ENCODE measurements around the gene CSPG4. TPM values are rescaled to one million over a fixed set of nuclear protein-coding genes. Genes with fewer than 3 reads are reported as not detected.

The CSPG4 gene
- total and polyA plus RNA-seq, 5 experiments from 2014 or later: not detected

GRCh38 chr15:75647370-75648155 is 65.1 kb downstream of the CSPG4 start, which contains the start of gene SNX33:
Gene SNX33, plus strand, starts transcription at chr15:75647912. Its CDS starts 1,191 bp downstream, at chr15:75649103.
- peaks cover 11 to 37% (median 33%) of the 10 kb centered on the region in 4 donors for H3K4me1 Mint-ChIP-seq
- peak within 1 kb of the TSS; percentile 79 to 93 (median 87) for H3K4me3 Mint-ChIP-seq
- H3K9me3 Mint-ChIP-seq: no peaks in the 10 kb centered on the region
- POLR2A ChIA-PET: interaction anchor here (0.5 to 2.4 kb wide), 11 partner anchors 9 to 294 kb away, joined by 3 to 13 read pairs (median 6); partner anchors contain the start of genes MAN2C1, SIN3A and SNUPN
- peak in 9 of 10 donors; percentile 12 to 68 (median 48) for DNase-seq
- no peaks in the 10 kb centered on the region for H3K27me3 Mint-ChIP-seq
- no peaks in the 10 kb centered on the region for H3K36me3 Mint-ChIP-seq
- peak within 1 kb of the TSS; percentile 61 to 88 (median 78) for H3K27ac Mint-ChIP-seq
- ATAC-seq: peak; percentile 70 to 83

GRCh38 chr15:75646944-75647364 is 65.7 kb downstream of the CSPG4 start:
- POLR2A ChIA-PET: interaction anchor here (0.5 to 2.4 kb wide), 8 partner anchors 9 to 299 kb away, joined by 4 to 13 read pairs (median 11); partner anchors contain the start of genes MAN2C1, SIN3A and SNUPN
- H3K4me1 Mint-ChIP-seq: peaks cover 12 to 37% (median 33%) of the 10 kb centered on the region in 4 donors
- peak in 3 of 10 donors; percentile 10 to 11 (median 11) for DNase-seq

GRCh38 chr15:75646112-75646943 is 66.3 kb downstream of the CSPG4 start:
- no peak for DNase-seq
- H3K27ac Mint-ChIP-seq: peak overlapping the region in 9 of 10 donors; percentile 31 to 83 (median 78)
- no peaks in the 10 kb centered on the region for H3K9me3 Mint-ChIP-seq
- POLR2A ChIA-PET: interaction anchor here (0.7 to 2.4 kb wide), 6 partner anchors 8 to 299 kb away, joined by 4 to 13 read pairs (median 11); partner anchors contain the start of genes SIN3A and SNUPN
- peaks cover 10 to 32% (median 27%) of the 10 kb centered on the region in 4 donors for H3K4me1 Mint-ChIP-seq
- H3K36me3 Mint-ChIP-seq: peaks cover 0 to 2% (median 0%) of the 10 kb centered on the region in 3 donors
- no peaks in the 10 kb centered on the region for H3K27me3 Mint-ChIP-seq
- peak overlapping the region; percentile 79 to 92 (median 87) for H3K4me3 Mint-ChIP-seq
- no peak for ATAC-seq

More at GRCh38 chr15:75646944-75647364, 65.7 kb downstream of the CSPG4 start:
- Mint-ChIP-seq H3K27me3 (no peaks in the 10 kb centered on the region), H3K4me3 (peak overlapping the region; percentile 79 to 92 (median 87)), H3K36me3 (peaks cover 0 to 2% (median 0%) of the 10 kb centered on the region in 3 donors), H3K9me3 (no peaks in the 10 kb centered on the region), H3K27ac (peak overlapping the region in 9 of 10 donors; percentile 49 to 83 (median 78))
- ATAC-seq: peak; percentile 25 to 31

- no peaks in the 10 kb centered on the region for H3K9me3 Mint-ChIP-seq
- ATAC-seq: no peak
- H3K36me3 Mint-ChIP-seq: peaks cover 0 to 2% (median 0%) of the 10 kb centered on the region in 3 donors
- peak overlapping the region in 1 of 10 donors; percentile 51 for H3K4me3 Mint-ChIP-seq
- H3K27ac Mint-ChIP-seq: peak overlapping the region in 7 of 10 donors; percentile 12 to 67 (median 33)
- H3K27me3 Mint-ChIP-seq: no peaks in the 10 kb centered on the region
- DNase-seq: no peak
- POLR2A ChIA-PET: no interaction called here
- peaks cover 10 to 28% (median 25%) of the 10 kb centered on the region in 4 donors for H3K4me1 Mint-ChIP-seq
These were observed 68.3 kb downstream of the CSPG4 start for GRCh38 chr15:75644376-75644775.

GRCh38 chr15:75641603-75642002 is 71.0 kb downstream of the CSPG4 start:
- no peak for ATAC-seq
- peaks cover 0 to 21% (median 4%) of the 10 kb centered on the region in 3 donors for H3K36me3 Mint-ChIP-seq
- no peaks in the 10 kb centered on the region for H3K9me3 Mint-ChIP-seq
- no peak overlapping the region for H3K4me3 Mint-ChIP-seq
- peak overlapping the region in 7 of 10 donors; percentile 8 to 92 (median 31) for H3K27ac Mint-ChIP-seq
- H3K27me3 Mint-ChIP-seq: no peaks in the 10 kb centered on the region
- no peak for DNase-seq
- POLR2A ChIA-PET: interaction anchor here (0.6 to 7.2 kb wide), 12 partner anchors 9 to 865 kb away, joined by 3 to 207 read pairs (median 8); partner anchors contain the start of genes MAN2C1, SIN3A and SNUPN
- peaks cover 18 to 45% (median 42%) of the 10 kb centered on the region in 4 donors for H3K4me1 Mint-ChIP-seq

- H3K27ac Mint-ChIP-seq: peak overlapping the region; percentile 49 to 99 (median 96)
- H3K4me1 Mint-ChIP-seq: peaks cover 17 to 44% (median 39%) of the 10 kb centered on the region in 4 donors
- no peaks in the 10 kb centered on the region for H3K9me3 Mint-ChIP-seq
- DNase-seq (no peak), ATAC-seq (no peak)
- POLR2A ChIA-PET: interaction anchor here (0.6 to 7.2 kb wide), 13 partner anchors 9 to 273 kb away, joined by 3 to 207 read pairs (median 11); partner anchors contain the start of genes MAN2C1, PTPN9, SIN3A and SNUPN
- H3K27me3 Mint-ChIP-seq: no peaks in the 10 kb centered on the region
- H3K4me3 Mint-ChIP-seq: peak overlapping the region; percentile 89 to 96 (median 94)
- H3K36me3 Mint-ChIP-seq: peaks cover 0 to 24% (median 4%) of the 10 kb centered on the region in 3 donors
These were observed 71.5 kb downstream of the CSPG4 start for GRCh38 chr15:75641179-75641503.

GRCh38 chr15:75640483-75641178 is 72.0 kb downstream of the CSPG4 start:
- Mint-ChIP-seq H3K27ac (peak overlapping the region; percentile 49 to 99 (median 96)), H3K36me3 (peaks cover 0 to 27% (median 4%) of the 10 kb centered on the region in 3 donors), H3K4me3 (peak overlapping the region; percentile 89 to 96 (median 94)), H3K4me1 (peaks cover 19 to 46% (median 44%) of the 10 kb centered on the region in 4 donors), H3K9me3 (no peaks in the 10 kb centered on the region), H3K27me3 (no peaks in the 10 kb centered on the region)
- DNase-seq: peak; percentile 23 to 77 (median 61)
- POLR2A ChIA-PET: interaction anchor here (0.7 to 7.2 kb wide), 30 partner anchors 10 to 1326 kb away, joined by 3 to 207 read pairs (median 5); partner anchors contain the start of genes ARID3B, EDC3, FBXO22 and MAN2C1
- peak; percentile 47 to 48 for ATAC-seq

- H3K27me3 Mint-ChIP-seq: no peaks in the 10 kb centered on the region
- H3K36me3 Mint-ChIP-seq: peaks cover 0 to 27% (median 4%) of the 10 kb centered on the region in 3 donors
- no peaks in the 10 kb centered on the region for H3K9me3 Mint-ChIP-seq
- peak within 1 kb of the TSS; percentile 89 to 96 (median 94) for H3K4me3 Mint-ChIP-seq
- H3K27ac Mint-ChIP-seq: peak within 1 kb of the TSS; percentile 49 to 99 (median 96)
- H3K4me1 Mint-ChIP-seq: peaks cover 19 to 47% (median 45%) of the 10 kb centered on the region in 4 donors
- DNase-seq: peak; percentile 84 to 95 (median 92)
- POLR2A ChIA-PET: interaction anchor here (0.7 to 7.2 kb wide), 33 partner anchors 10 to 1325 kb away, joined by 3 to 207 read pairs (median 5); partner anchors contain the start of genes ARID3B, EDC3, FBXO22 and MAN2C1
- peak; percentile 89 to 91 for ATAC-seq
These were observed 72.8 kb downstream of the CSPG4 start, which contains the start of gene IMP3 for GRCh38 chr15:75639709-75640482. Gene IMP3, minus strand, starts transcription at chr15:75640224. Its CDS starts 56 bp downstream, at chr15:75640168.

- ATAC-seq (no peak), DNase-seq (peak in 2 of 10 donors; percentile 15 to 17)
- Mint-ChIP-seq H3K27ac (peak overlapping the region; percentile 49 to 99 (median 96)), H3K4me1 (peaks cover 19 to 47% (median 45%) of the 10 kb centered on the region in 4 donors), H3K4me3 (peak overlapping the region; percentile 89 to 96 (median 94)), H3K36me3 (peaks cover 0 to 27% (median 4%) of the 10 kb centered on the region in 3 donors), H3K27me3 (no peaks in the 10 kb centered on the region), H3K9me3 (no peaks in the 10 kb centered on the region)
- POLR2A ChIA-PET: interaction anchor here (0.7 to 7.2 kb wide), 29 partner anchors 8 to 1324 kb away, joined by 3 to 207 read pairs (median 5); partner anchors contain the start of genes ARID3B, FBXO22, MAN2C1 and NEIL1
These were observed 73.4 kb downstream of the CSPG4 start for GRCh38 chr15:75639191-75639708.

All from naive thymus-derived CD8-positive, alpha-beta T cell (primary cell).